T follicular helper cell (primary cell): ENCODE measurements around the gene HDAC4.
"Not testable (repeated sequence)": the region's sequence is repeated elsewhere in the genome, so short reads cannot be mapped to it uniquely, and the experiment has no call there.

Experiments used
- DNase-seq: peaks from one replicate; pipeline ENCODE4 v3.0.0-alpha.2; 2020; ENCODE audit warnings: low read depth

Gene HDAC4

DNA sequence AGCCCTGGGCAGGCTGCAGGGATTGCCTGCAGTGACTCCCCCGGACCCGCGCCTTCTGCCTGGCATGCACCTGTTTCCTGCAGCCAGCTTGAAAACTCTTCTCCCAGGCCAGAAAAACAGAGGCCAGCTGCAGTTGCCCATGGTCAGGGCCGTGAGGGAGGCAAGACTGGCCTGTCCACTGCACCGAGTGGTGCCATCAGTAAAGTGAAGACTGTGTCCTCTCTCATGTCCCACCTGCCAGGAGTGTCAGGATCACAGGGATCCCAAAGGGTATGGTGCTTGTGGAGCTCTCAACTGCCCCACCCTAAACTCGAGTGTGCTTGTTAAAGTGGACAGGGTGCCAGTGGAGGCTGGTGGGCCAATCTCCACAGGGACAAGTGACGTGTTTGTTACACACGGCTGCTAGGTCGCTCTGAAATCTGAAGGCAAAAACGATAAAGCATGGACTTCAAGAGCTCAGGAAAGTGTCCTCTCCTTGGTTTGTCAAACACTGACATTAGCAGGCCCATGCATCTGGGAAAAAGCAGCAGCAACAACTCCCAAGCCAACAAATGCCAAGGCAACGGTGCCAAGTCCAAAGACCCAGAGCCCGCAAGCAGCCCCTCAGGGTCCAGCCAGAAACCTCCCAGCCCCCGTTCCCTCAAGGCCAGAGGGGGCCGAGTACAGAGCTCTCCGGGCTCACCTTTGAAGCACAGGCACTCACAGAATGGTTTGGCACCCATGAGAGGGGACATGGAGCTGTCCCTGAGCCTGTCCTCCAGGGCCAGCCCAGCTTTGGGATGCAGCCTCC is 213.2 kb downstream of the HDAC4 start:
- DNase-seq = no peak

DNA sequence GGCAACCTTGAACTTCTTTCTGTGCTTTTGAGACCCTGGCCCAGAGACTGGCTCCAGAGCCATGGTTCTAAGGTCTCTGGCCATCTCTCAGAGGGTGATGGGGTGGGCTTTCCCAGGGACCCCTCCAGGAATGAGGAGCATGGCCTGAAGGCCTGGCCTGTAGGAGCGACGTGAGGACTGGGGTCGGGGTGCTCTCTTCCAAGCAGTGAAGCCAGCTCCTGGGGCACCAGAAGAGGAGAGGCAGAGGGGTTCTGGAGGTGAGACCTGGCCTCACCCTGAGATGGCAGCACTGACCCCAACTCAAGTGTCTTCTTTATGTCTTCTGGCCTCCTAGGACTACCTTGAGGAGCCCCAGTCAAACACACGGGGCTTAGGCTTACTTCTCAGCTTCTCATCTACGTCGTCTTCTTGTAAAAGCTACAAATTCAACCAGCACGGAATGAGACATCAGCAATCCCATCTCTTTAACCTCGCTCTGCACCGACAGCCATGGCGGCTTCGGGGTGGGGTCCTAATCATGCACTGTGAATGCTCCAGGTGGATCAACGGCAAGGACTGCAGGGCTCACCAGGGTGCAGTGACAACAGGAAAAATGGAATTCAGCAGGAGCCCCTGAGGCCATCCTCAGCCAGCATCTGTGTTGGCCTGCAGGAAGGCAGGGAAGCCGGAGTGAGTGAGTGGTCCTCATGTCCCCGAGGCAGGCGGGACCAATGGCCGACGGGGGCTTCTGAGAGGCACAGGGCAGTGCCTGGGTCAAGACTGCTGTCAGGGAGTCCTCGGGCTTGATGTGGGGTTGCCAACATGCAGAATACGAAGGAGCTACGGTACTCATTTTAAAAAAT is 214.1 kb downstream of the HDAC4 start:
- DNase-seq = no peak

DNA sequence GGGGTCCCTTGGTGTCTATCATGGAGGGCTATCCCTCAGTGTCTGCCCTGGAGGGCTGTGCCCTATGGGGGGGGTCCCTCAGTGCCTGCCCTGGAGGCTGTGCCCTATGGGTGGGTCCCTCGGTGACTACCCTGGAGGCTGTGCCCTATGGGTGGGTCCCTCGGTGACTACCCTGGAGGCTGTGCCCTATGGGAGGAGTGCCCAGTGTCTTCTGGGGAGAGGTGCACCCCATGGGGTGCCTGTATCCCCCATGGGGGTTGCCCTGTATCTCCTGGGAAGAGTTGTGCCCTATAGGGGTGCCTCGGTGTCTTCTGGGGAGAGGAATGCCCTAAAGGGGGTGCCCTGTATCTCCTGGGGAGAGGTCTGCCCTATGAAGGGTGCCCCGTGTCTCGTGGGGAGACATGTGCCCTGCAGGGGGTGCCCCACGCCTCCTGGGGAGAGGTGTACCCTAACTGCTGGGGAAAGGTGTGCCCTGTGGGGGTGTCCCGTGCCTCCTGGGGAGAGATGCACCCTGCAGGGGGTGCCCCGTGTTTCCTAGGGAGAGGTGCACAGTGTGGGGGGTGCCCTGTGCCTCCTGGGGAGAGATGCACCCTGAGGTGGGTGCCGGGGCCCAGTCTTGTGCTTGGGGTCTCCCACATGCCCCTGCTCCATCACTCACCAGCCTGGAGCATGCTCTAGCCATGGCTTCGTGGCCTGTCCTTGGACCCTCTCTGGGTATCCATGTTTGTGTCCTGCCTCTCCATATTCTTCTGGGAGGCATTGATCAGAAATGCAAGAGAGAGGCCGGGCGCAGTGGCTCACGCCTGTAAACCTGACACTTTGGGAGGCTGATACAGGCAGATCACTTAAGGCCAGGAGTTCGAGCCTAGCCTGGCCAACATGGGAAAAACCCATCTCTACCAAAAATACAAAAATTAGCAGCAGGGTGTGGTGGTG is 215.6 kb downstream of the HDAC4 start:
- DNase-seq = no peak

DNA sequence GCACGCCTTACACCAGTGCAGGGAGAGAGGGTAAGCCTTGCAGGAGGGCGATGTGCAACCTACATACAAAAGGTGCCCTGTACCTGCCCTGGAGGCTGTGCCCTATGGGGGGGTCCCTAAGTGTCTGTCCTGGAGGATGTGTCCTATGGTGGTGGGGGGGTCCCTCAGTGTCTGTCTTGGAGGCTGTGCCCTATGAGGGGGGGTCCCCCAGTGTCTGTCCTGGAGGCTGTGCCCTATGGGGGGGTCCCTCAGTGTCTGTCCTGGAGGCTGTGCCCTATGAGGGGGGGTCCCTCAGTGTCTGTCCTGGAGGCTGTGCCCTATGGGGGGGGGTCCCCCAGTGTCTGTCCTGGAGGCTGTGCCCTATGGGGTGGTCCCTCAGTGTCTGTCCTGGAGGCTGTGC is 216.6 kb downstream of the HDAC4 start:
- DNase-seq = no peak

DNA sequence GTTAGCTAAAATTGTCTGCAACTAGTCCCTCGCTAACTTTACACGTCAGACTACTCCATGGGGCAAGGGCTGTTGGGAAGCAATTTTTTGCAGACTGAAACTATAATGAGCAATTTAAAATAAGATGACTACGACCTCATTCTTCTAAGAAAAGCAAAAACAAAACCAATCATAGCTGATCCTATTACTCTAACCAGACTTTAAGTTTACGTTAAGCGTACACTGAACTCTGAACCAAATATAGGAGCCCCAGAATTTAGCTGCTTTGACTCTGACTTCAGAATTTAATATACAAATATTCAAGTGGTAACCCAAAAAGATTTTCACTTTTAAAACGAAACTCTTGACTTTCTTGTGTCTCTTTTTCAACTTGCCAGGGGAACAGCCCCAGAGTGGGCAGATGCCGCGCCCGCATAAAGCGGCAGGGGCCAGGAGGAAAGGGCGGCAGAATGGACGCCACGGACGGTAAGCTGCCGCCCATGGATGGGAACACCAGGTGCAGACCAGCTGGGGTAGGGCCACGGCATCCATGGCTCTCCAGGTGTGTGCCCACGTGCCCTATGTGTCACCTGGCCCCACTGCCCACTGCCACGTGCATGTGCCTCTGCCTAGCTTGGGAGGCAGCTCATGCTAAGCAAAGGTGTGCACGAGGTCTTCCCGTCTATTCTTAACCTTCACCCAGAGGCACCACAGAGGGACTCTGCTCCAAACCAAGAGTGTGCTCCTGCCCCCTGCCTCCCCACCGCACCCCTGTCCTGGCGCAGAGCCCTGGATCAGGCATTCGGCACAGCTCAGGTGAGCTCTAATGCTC is 217.6 kb downstream of the HDAC4 start:
- DNase-seq = no peak

DNA sequence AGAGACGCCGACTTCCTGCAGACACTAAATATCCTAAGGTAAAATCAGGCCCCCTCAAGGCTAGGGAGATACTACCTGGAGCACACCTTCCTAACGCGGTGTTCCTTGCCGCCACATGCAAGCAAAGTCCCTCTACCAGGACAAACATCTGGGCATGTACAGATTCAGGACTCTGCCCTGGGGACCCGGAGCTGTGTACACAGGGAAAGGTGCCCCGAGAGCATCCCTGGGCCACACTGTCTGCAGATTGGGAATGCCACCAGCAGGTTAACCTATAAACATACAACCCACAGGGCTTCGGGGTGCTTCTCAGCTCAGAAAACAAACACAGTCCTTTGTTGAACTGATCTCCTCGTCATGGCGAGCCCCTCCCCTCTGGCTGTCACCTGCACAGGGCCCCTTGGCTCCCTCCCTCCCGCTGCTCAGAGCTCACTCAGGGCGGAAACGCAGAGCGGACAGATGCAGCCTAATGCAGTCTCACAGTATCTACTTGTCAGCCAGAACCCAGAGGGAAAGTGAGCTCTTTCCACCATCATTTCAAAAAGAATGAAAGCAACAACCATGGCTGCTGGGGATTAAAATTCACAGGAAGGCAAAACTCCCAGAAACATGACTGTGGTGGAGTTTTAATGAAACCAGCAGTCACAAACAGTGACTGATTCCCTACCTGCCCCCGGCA is 218.8 kb downstream of the HDAC4 start:
- DNase-seq = no peak

DNA sequence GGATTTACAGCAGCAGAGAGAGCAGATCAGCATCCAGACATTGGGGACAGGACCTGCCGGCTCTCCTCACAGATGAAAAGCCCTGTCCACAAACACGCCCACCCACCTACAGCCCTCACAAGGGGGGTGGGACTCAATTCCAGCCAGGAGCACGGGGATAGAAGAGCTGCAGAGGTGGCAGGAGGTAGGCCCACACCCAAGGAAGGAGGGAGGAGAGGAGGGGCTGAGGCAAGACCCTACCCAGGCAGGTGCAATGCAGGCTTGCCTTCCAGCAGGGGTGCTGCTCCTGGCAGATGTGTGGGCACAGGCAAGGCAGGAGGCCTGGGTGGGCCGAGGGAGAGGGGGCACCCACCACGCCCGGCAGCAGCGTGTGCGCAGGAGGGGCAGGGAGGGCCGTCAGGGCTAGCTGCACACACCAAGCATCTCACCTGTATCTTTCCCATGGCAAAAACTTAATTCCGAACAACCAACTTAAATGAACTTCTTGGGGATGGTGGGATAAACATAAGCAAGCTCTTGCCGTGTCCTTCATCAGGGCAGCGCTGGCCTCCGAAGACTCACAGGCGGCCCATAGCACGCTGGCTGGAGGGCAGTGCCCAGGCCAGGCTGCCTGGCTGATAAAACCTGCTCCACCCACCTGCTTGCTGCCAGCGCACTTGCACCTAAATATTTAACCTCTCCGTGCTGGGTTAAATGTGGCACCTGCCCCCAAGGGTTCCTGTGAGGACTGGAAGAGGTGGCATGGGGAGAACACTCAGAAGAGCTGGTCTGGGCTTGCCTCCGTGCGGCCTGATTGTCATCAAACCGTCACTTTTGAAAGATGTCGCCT is 219.5 kb downstream of the HDAC4 start:
- no peak for DNase-seq

DNA sequence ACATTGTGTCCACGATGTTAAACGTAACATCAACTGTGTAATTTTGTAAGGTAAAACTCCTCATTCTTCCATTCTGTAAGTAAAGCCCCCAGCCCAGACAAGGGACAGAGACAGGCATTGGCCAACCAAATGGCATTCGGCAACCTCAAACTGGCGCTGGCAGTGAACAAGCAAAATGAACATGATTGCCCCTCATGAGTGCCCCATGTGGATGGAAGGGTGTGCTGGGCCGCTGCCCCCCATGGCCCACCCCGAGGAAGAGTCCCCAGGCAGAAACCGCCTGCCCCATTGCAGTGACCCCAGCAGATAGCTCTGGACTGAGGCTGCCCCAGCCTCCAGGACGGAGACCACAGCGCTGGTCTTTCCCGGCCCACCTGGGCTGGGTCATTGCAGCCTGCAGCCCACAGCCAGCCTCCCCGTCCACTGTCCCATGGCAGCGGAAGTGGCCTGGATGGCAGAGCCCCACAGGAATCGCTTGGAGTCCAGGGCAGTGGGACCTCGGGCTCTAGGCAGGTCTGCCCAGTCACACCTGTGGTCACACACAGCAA is 220.2 kb downstream of the HDAC4 start:
- no peak for DNase-seq

DNA sequence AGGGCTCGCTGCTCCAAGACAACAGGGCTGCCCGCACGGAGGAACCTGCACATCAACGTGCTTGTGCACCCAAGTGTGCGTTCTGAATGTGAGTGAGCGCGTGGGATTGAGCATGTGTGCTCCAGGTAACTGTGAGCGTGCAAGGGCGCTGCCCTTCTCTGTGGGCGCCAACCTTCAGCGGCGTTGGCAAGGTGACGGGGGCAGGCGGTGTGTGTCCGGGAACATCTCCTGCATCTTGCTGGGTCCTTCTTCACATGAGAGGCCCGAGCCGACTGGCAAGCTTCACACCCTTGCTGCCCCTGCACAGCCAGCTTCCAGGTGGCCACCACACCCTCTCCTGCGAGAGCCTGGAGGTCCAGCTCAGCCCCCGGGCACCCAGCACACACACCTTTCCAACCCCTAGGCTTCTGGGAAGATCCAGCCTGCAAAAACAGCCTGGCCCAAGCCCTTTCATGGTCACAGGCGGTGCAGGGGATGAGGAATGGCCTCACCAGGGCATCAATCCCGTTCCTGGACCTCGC is 220.9 kb downstream of the HDAC4 start:
- no peak for DNase-seq

DNA sequence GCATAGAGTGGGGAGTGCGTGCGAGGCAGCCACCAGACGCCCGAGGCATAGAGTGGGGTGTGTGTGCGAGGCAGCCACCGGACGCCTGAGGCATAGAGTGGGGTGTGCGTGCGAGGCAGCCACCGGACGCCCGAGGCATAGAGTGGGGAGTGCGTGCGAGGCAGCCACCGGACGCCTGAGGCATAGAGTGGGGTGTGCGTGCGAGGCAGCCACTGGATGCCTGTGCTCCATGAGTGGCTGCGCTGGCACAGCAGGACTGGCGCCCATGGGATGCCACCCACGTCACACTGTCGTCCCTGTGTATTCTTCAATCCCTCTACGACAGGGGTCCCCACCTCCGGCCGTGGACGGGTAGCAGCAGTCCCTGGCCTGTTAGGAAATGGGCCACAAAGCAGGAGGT is 221.9 kb downstream of the HDAC4 start:
- no peak for DNase-seq

DNA sequence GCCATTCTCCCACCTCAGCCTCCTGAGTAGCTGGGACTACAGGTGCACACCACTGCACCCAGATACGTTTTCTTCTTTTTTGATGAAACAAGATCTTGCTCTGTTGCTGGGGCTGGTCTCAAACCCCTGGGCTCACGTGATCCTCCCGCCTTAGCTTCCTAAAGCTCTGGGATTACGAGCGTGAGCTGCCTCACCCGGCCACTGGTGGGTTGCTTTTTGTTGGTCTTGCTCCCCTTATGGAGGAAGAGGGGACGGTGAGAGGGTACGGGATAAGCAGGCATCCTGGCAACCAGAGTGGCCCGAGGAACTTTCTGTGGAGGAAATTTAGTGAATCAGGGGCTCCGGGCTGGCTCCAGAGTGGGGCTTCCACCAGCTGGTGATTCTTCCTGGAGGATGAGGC is 222.3 kb downstream of the HDAC4 start:
- DNase-seq = no peak

DNA sequence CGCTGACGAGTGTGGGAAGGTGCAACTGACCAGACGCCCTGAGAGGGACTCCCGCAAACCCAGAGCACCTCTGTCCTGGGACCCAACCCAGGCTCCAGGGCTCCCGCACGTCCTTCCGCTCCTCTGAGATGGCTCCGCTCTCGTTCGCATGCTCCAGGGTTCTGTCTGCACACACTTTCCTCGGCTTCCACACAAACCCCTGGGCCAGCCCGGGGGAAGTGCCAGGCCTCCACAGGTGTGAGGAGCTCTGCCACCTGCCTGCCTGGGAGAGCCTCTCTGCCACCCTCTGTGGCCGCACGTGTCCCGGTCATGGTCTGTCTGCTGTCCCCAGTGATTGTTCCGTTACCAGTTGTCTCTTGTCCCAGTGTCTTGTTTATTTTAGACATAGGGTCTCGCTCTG is 222.9 kb downstream of the HDAC4 start:
- no peak for DNase-seq

DNA sequence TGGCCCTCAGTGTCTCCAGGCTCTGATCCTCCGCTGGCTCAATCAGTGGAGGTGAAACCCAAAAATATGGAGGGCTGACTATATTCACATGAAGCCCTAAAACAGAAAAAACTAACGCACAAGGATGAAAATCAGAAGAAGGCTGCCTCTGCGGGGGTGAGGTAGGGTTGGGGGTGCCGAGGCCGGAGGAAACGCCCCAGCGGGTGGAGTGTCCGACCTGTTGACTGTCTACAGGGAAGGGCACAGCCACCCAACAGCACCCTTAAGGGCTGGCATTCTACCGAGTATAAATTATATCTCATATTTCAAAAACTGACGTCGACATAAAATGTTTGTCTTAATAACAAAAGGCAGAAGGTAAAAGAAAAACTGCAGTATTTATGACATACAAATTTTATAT is 223.5 kb downstream of the HDAC4 start:
- no peak for DNase-seq

DNA sequence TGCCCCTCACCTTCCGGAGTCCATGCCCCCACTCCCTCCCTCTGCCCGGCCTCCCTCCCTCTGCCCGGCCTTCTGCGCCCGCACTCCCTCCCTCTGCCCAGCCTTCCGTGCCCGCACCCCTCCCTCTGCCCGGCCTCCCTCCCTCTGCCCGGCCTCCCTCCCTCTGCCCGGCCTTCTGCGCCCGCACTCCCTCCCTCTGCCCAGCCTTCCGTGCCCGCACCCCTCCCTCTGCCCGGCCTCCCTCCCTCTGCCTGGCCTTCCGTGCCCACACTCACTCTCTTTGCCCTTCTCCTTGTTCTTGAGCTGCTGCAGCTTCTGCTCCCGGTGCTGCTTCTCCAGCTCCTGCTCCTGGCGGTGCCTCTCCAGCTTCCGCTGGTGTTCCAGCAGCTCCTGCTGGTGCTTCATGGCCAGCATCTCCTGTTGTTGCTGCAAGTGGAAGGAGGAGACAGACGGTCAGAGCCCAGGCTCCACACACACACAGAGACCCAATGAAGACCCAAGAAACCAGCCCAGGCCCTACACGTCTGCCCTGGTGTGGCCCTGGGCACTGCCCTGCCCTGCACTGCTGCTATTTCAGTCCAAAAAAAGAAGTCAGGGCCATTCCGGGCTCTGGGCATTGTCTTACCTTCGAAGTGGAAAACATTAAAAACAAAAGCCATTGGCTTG is 224.5 kb downstream of the HDAC4 start:
- not testable (repeated sequence) for DNase-seq

DNA sequence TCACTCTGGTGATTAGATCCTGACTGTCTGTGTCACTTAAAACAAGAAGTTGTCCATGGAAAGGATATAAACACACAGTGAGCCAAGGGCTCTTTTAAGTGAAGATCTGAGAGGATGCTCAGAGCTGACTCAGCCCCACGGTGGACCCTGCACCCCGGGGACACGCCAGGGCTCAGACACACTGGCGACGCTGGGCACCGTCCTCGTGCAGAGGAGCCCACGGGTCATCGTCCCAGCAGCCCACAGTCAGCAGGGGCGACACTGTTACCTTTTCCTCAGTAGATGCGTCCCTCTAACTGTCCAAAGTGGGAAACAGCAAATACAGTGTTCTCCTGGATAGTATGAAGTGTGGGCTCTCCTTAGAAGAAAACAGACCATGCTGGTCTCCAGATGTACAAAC is 225.6 kb downstream of the HDAC4 start:
- no peak for DNase-seq

DNA sequence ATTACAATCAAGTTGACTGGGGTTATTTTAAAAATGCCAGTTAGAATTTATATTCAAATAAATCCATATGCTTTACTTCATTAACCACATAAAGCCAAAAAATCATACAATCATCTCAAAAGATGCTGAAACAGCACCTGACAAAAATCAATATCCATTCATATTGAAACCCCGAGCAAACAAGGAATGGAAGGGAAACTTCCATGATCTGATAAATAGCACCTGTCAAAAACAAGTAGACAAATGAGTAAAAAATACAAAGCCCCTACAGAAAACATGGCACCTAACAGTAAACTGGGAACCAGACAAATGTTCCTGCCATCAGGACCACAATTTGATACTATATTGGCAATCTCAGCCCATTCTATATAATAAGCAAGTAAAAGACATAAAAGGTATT is 227.5 kb downstream of the HDAC4 start:
- no peak for DNase-seq

DNA sequence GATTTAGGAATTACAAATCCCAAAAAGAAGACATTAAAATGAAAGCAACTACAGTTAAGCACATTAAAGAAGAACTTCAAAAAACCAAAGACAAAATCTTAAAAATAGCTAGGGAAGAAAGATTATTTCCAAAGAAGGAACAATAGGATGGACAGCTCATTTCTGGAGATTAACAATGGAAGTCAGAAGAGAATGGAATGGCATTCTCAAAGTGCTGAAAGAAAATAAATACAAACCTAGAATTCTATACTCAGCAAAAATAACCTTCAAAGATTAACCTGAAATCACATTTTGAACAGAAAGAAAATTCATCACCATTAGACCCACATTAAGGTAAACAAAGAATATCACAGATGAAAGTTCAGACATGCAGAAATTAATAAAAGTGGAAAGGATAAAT is 229.2 kb downstream of the HDAC4 start:
- no peak for DNase-seq

DNA sequence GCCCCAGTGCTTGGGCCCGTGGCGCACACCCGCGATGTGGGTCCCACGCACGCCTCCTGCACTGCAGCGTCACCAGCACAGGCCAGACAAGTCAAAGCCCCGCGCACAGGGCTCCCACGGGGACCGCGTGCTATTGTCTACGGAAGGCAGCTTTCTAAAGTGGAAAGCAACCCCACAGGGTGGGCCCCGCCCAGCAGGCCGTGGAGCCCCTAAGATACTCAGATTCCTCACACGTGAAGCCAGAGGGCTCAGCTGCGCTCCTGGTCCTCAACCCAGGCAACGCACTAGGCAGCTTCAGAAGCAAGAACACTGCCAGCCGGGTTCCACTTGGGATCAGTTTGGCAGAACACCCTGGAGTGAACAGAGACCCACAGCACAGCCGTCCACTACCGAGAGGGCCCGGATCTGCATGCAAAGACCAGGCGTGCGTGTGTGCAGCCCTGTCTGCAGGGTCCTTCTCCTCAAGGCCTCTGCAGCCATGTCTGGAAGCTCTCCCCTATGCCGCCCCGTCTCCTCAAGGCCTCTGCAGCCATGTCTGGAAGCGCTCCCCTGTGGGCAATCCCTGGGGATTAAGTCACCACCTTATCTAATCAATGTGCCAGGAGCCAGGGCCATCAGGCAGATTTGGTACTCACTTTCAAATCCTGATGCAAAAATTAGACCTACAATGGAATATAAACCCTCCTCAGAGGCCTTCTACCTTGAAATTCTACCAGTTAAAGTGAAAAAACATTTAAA is 231.3 kb downstream of the HDAC4 start:
- no peak for DNase-seq
